ENCODE data around the gene METTL9. TPM values are rescaled to one million over a fixed set of nuclear protein-coding genes. Genes with fewer than 3 reads are reported as not detected.
"Not testable (repeated sequence)": the region's sequence is repeated elsewhere in the genome, so short reads cannot be mapped to it uniquely, and the experiment has no call there.

The METTL9 gene
- total RNA-seq, 1 donor from 2014 or later = 77.1 TPM

GRCh38 chr16:21580131-21580530 lies 19.2 kb upstream of the METTL9 start:
- H3K27me3 Mint-ChIP-seq (ENCODE audit: low read depth) = peaks cover 25% of the 10 kb centered on the region
- H3K36me3 Mint-ChIP-seq (ENCODE audit: low read depth); H3K27ac Mint-ChIP-seq (ENCODE audit: unreplicated experiment); H3K4me1 Mint-ChIP-seq (ENCODE audit: low read depth); H3K9me3 Mint-ChIP-seq (ENCODE audit: low read depth); H3K4me3 Mint-ChIP-seq (ENCODE audit: unreplicated experiment); DNase-seq (ENCODE audit: low spot score): not testable (repeated sequence)

- H3K27me3 Mint-ChIP-seq (ENCODE audit: low read depth) = peaks cover 25% of the 10 kb centered on the region
- no peak overlapping the region for H3K4me3 Mint-ChIP-seq (ENCODE audit: unreplicated experiment)
- H3K27ac Mint-ChIP-seq (ENCODE audit: unreplicated experiment) = no peak overlapping the region
- H3K36me3 Mint-ChIP-seq (ENCODE audit: low read depth) = no peaks in the 10 kb centered on the region
- peaks cover 3% of the 10 kb centered on the region for H3K4me1 Mint-ChIP-seq (ENCODE audit: low read depth)
- no peak for DNase-seq (ENCODE audit: low spot score)
- no peaks in the 10 kb centered on the region for H3K9me3 Mint-ChIP-seq (ENCODE audit: low read depth)
- TF ChIP-seq CTCF (IDR thresholded peaks at IDR 0.05) = no peak
These were observed 18.6 kb upstream of the METTL9 start for GRCh38 chr16:21580807-21581206.

GRCh38 chr16:21584817-21585216 lies 14.6 kb upstream of the METTL9 start:
- no peaks in the 10 kb centered on the region for H3K9me3 Mint-ChIP-seq (ENCODE audit: low read depth)

GRCh38 chr16:21588593-21588992 lies 10.8 kb upstream of the METTL9 start:
- not testable (repeated sequence) for H3K27me3 Mint-ChIP-seq (ENCODE audit: low read depth); H3K4me3 Mint-ChIP-seq (ENCODE audit: unreplicated experiment); H3K9me3 Mint-ChIP-seq (ENCODE audit: low read depth); H3K4me1 Mint-ChIP-seq (ENCODE audit: low read depth); H3K36me3 Mint-ChIP-seq (ENCODE audit: low read depth); DNase-seq (ENCODE audit: low spot score); H3K27ac Mint-ChIP-seq (ENCODE audit: unreplicated experiment)

More at GRCh38 chr16:21584817-21585216, 14.6 kb upstream of the METTL9 start:
- Mint-ChIP-seq H3K4me3 (ENCODE audit: unreplicated experiment) (no peak overlapping the region), H3K4me1 (ENCODE audit: low read depth) (peaks cover 3% of the 10 kb centered on the region), H3K36me3 (ENCODE audit: low read depth) (no peaks in the 10 kb centered on the region), H3K27me3 (ENCODE audit: low read depth) (no peaks in the 10 kb centered on the region), H3K27ac (ENCODE audit: unreplicated experiment) (no peak overlapping the region)
- no peak for DNase-seq (ENCODE audit: low spot score)
- no peak for TF ChIP-seq CTCF (IDR thresholded peaks at IDR 0.05)

- no peaks in the 10 kb centered on the region for H3K9me3 Mint-ChIP-seq (ENCODE audit: low read depth)
- no peaks in the 10 kb centered on the region for H3K4me1 Mint-ChIP-seq (ENCODE audit: low read depth)
- no peaks in the 10 kb centered on the region for H3K36me3 Mint-ChIP-seq (ENCODE audit: low read depth)
- DNase-seq (ENCODE audit: low spot score) = no peak
- H3K27me3 Mint-ChIP-seq (ENCODE audit: low read depth) = no peaks in the 10 kb centered on the region
- H3K4me3 Mint-ChIP-seq (ENCODE audit: unreplicated experiment) = no peak overlapping the region
- no peak overlapping the region for H3K27ac Mint-ChIP-seq (ENCODE audit: unreplicated experiment)
- no peak for TF ChIP-seq CTCF (IDR thresholded peaks at IDR 0.05)
These were observed 9.8 kb upstream of the METTL9 start for GRCh38 chr16:21589551-21589950.

- TF ChIP-seq CTCF (IDR thresholded peaks at IDR 0.05) = no peak
- no peak overlapping the region for H3K4me3 Mint-ChIP-seq (ENCODE audit: unreplicated experiment)
- H3K4me1 Mint-ChIP-seq (ENCODE audit: low read depth) = no peaks in the 10 kb centered on the region
- H3K36me3 Mint-ChIP-seq (ENCODE audit: low read depth) = no peaks in the 10 kb centered on the region
- H3K9me3 Mint-ChIP-seq (ENCODE audit: low read depth) = no peaks in the 10 kb centered on the region
- H3K27ac Mint-ChIP-seq (ENCODE audit: unreplicated experiment) = no peak overlapping the region
- no peaks in the 10 kb centered on the region for H3K27me3 Mint-ChIP-seq (ENCODE audit: low read depth)
- no peak for DNase-seq (ENCODE audit: low spot score)
These were observed 9.1 kb upstream of the METTL9 start for GRCh38 chr16:21590287-21590686.
